ENCODE data around the gene TTC9C. TPM values are rescaled to one million over a fixed set of nuclear protein-coding genes. Genes with fewer than 3 reads are reported as not detected.
A peak's percentile ranks its signal among the peaks of the same experiment; 100 is the strongest.
"Not testable (repeated sequence)": the region's sequence is repeated elsewhere in the genome, so short reads cannot be mapped to it uniquely, and the experiment has no call there.

Gene TTC9C
- total RNA-seq, 1 donor from 2014 or later, result 28.9 TPM

DNA sequence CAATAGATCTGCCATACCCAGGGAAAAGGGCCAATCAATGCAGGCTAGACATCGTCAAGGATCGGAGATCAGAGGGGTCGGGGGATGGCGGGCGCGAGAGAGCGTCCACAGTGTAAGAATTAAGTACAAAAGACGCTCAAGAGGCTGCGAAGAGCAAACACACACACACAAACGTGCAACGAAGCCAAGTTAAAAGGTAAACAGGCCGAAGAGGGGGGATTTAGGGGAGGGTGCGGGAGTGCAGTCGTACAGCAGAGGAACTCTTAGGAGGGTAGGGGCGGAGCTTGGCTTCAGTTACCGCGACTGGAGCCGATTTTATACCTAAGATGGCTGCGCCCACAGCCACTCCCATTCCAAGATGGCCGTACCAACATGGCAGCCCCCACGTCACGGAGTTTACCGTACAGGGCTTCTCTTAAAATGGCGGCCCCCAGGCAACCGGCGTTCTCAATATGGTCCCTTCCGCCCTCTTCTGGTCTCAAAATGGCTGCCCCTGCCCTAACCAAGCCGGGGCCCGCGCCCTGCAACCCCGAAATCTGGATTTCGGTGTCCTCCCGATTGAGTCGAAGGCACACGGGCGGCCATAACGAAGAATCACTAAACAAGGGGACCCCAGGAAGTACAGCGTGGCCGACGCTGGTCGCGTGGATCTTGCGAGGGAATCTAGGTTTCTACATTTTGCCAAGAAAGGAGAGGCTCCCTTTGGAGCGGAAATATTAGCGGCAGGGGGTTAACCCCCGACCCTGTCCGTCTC is 18.9 kb upstream of the TTC9C start:
- peak; percentile 99 for DNase-seq

GRCh38 chr11:62710001-62710345 is 18.3 kb upstream of the TTC9C start:
- peak; percentile 55 for DNase-seq

- no peak for DNase-seq
Observed at GRCh38 chr11:62712276-62712812, 15.9 kb upstream of the TTC9C start.

DNA sequence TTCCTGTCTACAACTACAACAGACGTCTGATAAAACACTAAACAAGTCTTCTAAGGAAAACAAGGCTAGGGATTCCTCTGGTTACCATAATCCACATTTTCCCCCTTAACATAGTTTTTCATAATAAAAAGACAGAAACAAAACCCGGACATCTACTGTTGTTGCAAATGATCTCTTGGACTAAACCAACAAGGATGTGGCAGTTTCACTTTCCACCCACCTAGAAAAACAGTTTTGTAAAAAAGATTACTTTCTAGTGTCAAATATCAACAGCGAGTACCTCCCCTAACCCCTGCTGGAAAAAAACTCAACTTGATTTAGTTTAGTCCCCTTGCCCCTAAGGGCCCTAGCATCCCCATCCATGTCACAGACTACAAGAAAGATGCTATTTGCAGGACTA is 15.4 kb upstream of the TTC9C start:
- no peak for DNase-seq

DNA sequence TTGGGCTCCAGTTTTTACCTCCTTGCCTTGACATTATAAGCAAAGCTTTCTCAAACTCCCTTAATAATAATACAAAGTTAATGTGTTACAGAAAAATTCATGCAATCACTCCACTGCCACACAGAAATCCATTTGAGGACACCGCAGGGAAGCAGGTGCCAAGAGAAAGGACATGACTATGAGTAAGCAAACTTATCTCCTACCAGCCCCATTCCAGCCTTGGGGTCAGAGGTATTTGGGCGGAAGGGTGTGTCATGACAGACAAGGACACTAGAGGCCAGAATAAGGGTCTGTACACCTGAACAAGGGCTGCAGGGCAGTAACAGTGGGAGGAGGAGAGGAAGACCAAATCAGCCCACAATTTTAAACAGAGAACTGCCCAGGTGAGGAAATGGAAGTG is 14.9 kb upstream of the TTC9C start:
- DNase-seq, result no peak

DNA sequence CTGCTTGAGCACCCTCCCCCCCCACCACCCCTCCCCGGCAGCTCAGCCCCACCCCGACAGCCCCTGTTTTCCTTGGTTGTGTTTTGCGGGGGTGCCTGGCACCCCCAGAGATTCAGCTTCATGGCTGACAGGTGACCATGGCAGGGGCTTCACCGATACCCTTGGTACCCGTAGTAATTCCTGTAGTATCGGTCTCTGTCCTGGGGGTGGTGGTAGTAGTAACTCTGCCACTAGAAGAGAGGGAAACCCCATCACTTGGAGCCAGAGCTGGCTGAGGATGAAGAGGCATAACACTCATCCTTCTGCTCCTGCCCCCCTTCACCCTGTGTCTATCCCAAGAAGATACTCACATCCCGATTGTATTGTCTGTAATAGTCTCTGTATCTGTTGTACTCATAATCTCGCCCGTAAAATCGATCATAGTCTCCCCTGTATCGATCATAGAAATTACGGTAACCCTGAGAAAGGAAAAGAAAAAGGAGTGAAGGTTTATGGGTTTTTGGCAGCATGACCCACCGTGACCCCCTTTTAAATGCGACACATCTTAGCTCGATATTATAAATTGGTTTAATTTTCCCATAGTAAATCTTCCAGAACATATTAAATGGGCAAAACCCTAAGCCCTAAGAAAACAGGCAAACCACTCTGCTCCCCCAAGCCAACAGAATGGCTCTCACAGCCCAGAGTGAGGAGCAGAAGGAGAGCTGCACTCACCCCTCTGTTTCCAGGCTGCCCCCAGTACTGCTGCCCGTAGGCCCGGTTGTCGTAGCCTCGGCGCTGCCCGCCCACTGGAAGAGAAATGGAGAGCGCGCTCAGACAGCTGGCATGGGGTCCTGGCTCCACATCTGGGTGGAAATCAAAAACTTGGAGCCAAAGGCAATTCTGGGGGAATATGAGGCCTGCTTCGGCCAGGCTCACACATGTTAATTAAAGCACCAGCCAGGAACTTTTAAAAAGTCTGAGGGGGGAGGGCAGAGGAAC is 12.8 kb upstream of the TTC9C start:
- no peak for DNase-seq

- no peak for DNase-seq
Observed at GRCh38 chr11:62716206-62716605, 12.1 kb upstream of the TTC9C start.

GRCh38 chr11:62716816-62717215 is 11.5 kb upstream of the TTC9C start:
- DNase-seq, result no peak

DNA sequence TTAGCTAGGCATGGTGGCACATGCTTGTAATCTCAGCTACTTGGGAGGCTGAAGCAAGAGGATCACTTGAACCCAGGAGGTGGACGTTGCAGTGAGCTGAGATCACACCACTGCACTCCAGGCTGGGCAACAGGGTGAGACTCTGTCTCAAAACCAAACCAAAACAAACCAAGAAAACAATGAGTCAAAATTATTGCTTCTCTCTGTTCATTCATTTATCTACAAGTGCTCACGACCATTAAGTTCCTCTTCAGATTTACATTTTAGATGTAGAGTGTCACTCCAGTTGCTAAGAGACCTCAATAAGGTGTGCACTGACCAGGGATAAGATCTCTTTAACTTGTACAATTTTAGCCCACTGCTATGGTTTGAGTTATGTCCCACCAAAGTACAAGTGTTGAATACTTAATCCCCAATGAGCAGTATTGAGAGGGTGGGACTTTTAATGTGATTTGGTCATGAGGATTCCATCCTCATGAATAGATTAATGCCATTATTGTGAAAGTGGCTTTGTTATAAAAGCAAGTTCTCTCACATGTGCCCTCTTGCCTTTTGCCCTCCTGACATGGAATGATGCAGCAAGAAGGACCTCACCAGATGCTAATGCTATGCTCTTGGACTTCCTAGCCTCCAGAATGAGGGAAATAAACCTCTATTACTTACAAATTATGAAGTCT is 8.8 kb upstream of the TTC9C start:
- DNase-seq, result no peak

DNA sequence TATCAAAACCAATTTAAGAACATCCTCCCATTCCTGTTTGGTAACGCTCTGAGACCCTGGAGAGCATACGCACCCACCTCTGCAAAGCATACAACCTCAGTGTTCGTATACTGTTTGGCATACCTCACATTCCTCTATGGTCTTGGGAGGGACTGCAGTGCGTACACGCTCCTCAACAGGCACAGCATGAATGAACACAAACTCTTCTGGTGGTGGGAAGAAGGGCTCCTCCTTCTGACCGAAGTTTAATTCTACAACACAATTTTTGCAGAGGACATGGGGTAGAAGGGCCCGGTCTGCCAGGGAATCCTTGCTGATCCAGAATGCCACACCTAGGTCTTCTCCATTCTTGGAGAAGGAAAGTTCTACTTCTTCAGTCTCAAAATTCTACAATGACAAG is 6.3 kb upstream of the TTC9C start:
- peak; percentile 40 for DNase-seq

- DNase-seq, result no peak
Observed at GRCh38 chr11:62724171-62724570, 4.1 kb upstream of the TTC9C start.

DNA sequence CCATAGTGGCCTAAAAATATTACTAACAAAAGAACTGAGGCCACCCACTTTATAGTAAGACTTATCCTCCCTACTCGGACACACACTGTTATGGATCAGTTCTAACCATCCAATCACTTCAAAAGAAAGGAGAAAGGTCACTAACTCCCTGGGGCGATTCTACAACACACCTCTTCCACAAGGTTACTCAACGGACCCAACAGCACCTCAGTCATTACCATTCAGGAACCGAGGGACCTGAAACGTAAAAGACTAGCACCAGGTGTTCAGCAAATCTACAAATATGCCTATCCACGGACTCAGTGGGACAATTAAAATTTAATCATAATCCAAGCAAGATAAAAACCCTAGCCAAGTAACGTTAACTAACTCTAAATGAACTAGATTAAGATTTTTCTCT is 2.6 kb upstream of the TTC9C start:
- peak; percentile 23 for DNase-seq

- peak; percentile 16 for DNase-seq
Observed at GRCh38 chr11:62726156-62726914, 2.0 kb upstream of the TTC9C start.

DNA sequence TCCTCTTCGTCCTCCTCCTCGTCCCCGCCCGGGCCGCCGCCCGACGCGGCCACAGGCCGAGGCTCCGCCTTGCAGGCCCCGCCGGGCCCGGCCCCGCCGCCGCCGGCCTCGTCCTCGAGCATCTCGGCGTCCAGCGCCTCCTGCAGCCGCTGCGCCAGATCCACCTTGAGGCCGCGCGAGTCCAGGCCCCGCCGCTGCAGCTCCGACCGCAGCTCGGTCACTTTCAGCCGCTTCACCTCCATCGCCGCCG is 1.4 kb upstream of the TTC9C start:
- no peak for DNase-seq

- DNase-seq, result peak; percentile 100
Observed at GRCh38 chr11:62727165-62727871, 968 bp upstream of the TTC9C start, which contains the start of gene HNRNPUL2. TSS of gene HNRNPUL2 (minus strand) at chr11:62727457. CDS start at chr11:62727156, 301 bp downstream.

DNA sequence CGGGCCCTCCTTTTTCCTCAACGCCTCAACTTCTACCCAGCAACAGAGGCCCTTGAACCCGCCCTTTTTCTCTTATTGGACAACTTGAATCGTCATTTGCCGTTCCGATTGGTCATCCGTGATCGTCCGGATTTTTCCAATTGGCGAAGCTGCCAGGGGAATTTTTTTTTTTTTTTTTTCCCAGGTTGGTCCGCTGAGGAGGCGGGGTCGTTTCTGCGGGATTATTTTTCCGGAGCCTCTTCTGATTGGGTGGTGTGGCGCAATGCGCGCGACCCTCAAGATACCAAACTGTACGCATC is 465 bp upstream of the TTC9C start:
- peak; percentile 98 for DNase-seq

DNA sequence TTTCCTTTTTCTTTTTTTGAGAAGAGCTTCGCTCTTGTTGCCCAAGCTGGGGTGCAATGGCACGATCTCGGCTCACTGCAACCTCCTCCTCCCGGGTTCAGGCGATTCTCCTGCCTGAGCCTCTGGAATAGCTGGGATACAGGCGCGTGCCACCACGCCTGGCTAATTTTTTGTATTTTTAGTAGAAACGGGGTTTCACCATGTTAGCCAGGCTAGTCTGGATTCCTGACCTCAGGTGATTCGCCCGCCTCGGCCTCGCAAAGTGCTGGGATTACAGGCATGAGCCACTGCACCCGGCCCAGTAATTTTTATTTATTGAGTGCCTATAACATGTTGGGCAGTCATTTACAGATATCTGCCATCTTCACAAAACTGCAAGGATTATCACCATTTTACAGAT is 1.8 kb downstream of the TTC9C start:
- DNase-seq, result not testable (repeated sequence)

DNA sequence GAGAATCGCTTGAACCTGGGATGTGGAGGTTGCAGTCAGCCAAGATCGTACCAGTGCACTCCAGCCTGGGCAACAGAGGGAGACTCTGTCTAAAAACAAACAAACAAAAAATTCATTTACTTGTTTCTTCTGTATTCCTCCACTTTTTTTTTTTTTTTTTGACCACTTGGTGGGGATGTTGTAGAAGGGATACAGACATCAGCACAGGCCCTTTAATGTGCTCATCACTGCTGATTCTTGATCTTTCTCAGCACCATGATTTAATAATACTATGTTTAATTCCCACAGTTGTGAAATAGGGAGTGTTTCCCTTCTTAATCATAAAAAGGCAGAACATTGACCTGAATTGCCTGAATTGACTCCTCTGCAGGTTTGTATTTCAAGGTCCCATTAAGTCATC is 4.5 kb downstream of the TTC9C start:
- peak; percentile 41 for DNase-seq

- DNase-seq, result no peak
Observed at GRCh38 chr11:62737196-62737595, 8.9 kb downstream of the TTC9C start.

GRCh38 chr11:62747475-62748160 is 19.3 kb downstream of the TTC9C start:
- no peak for DNase-seq

- DNase-seq, result not testable (repeated sequence)
Observed at GRCh38 chr11:62749931-62750330, 21.6 kb downstream of the TTC9C start.
